ENCODE measurements around the gene AP3B2.

Gene AP3B2

GRCh38 chr15:82679626-82680199 is 30.0 kb downstream of the AP3B2 start:
- in situ Hi-C loops (cut with HindIII; ENCODE audit: low pct_ligation_motif_present, low sequenced_read_pairs), result no loop called here
- TF ChIP-seq CTCF (IDR thresholded peaks at IDR 0.05; ENCODE audit: low read depth, low read length, missing control alignments), result no peak
- no peak for DNase-seq
- H3K27me3 ChIP-seq (replicated peaks), result peaks cover 10% of the 10 kb centered on the region
- H3K4me3 ChIP-seq (ENCODE audit: low read depth, low read length), result no peak overlapping the region
- no peak overlapping the region for H3K27ac ChIP-seq
- H3K36me3 ChIP-seq (replicated peaks), result no peaks in the 10 kb centered on the region

- DNase-seq, result no peak
These were observed 31.9 kb downstream of the AP3B2 start for GRCh38 chr15:82677720-82678323.

GRCh38 chr15:82674873-82675272 is 34.8 kb downstream of the AP3B2 start:
- no peaks in the 10 kb centered on the region for H3K36me3 ChIP-seq (replicated peaks)
- H3K4me3 ChIP-seq (ENCODE audit: low read depth, low read length), result no peak overlapping the region
- in situ Hi-C loops (cut with HindIII; ENCODE audit: low pct_ligation_motif_present, low sequenced_read_pairs), result no loop called here
- no peak overlapping the region for H3K27ac ChIP-seq
- no peaks in the 10 kb centered on the region for H3K27me3 ChIP-seq (replicated peaks)
- no peak for DNase-seq
- TF ChIP-seq CTCF (IDR thresholded peaks at IDR 0.05; ENCODE audit: low read depth, low read length, missing control alignments), result no peak

More at GRCh38 chr15:82677720-82678323, 31.9 kb downstream of the AP3B2 start:
- Histone ChIP-seq H3K4me3 (ENCODE audit: low read depth, low read length) (no peak overlapping the region), H3K27ac (no peak overlapping the region), H3K36me3 (replicated peaks) (no peaks in the 10 kb centered on the region), H3K27me3 (replicated peaks) (peaks cover 10% of the 10 kb centered on the region)
- no peak for TF ChIP-seq CTCF (IDR thresholded peaks at IDR 0.05; ENCODE audit: low read depth, low read length, missing control alignments)
- in situ Hi-C loops (cut with HindIII; ENCODE audit: low pct_ligation_motif_present, low sequenced_read_pairs), result no loop called here

- no peaks in the 10 kb centered on the region for H3K36me3 ChIP-seq (replicated peaks)
- no peak for TF ChIP-seq CTCF (IDR thresholded peaks at IDR 0.05; ENCODE audit: low read depth, low read length, missing control alignments)
- in situ Hi-C loops (cut with HindIII; ENCODE audit: low pct_ligation_motif_present, low sequenced_read_pairs), result no loop called here
- no peak overlapping the region for H3K27ac ChIP-seq
- no peak overlapping the region for H3K4me3 ChIP-seq (ENCODE audit: low read depth, low read length)
- H3K27me3 ChIP-seq (replicated peaks), result no peaks in the 10 kb centered on the region
- no peak for DNase-seq
These were observed 39.0 kb downstream of the AP3B2 start for GRCh38 chr15:82670699-82671098.

GRCh38 chr15:82666606-82667005 is 43.1 kb downstream of the AP3B2 start:
- no peak for TF ChIP-seq CTCF (IDR thresholded peaks at IDR 0.05; ENCODE audit: low read depth, low read length, missing control alignments)
- H3K4me3 ChIP-seq (ENCODE audit: low read depth, low read length), result no peak overlapping the region
- no peak for DNase-seq
- in situ Hi-C loops (cut with HindIII; ENCODE audit: low pct_ligation_motif_present, low sequenced_read_pairs), result no loop called here
- H3K36me3 ChIP-seq (replicated peaks), result no peaks in the 10 kb centered on the region
- H3K27me3 ChIP-seq (replicated peaks), result no peaks in the 10 kb centered on the region
- no peak overlapping the region for H3K27ac ChIP-seq

- DNase-seq, result no peak
- no peak overlapping the region for H3K27ac ChIP-seq
- no peaks in the 10 kb centered on the region for H3K36me3 ChIP-seq (replicated peaks)
- in situ Hi-C loops (cut with HindIII; ENCODE audit: low pct_ligation_motif_present, low sequenced_read_pairs), result no loop called here
- H3K4me3 ChIP-seq (ENCODE audit: low read depth, low read length), result no peak overlapping the region
- no peaks in the 10 kb centered on the region for H3K27me3 ChIP-seq (replicated peaks)
- TF ChIP-seq CTCF (IDR thresholded peaks at IDR 0.05; ENCODE audit: low read depth, low read length, missing control alignments), result no peak
These were observed 45.7 kb downstream of the AP3B2 start for GRCh38 chr15:82664021-82664420.

All from brain microvascular endothelial cell (primary cell).